Measurements from ENCODE around the gene EYS.

EYS gene

GRCh38 chr6:65707126-65707826, at the start of gene EYS:
TSS of gene EYS (minus strand) at chr6:65707226. CDS start at chr6:65495410, 211,816 bp downstream.
- DNase-seq: no peak

DNA sequence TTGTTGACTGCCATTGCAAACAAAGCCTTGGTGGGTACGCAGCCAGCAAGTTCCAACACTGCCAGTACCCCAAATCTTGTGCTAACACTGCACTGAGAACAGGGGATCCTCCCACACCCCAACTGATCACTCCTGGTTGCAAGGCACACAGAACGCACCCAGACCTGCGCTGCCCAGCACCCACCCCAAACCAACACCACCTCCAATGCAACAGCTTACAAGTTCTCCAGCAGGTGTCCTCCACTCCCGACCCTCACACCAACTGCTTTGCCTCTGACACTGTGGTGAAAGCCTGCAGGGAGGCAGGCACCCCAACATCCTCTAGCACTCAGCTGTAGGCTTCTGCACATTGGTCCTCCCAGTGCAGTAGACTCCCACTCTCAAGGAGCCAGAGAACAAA, 39.3 kb upstream of the EYS start:
- DNase-seq: no peak

- no peak for DNase-seq
Observed at GRCh38 chr6:65745614-65746013, 38.6 kb upstream of the EYS start.

- no peak for DNase-seq
Observed at GRCh38 chr6:65728879-65729479, 22.0 kb upstream of the EYS start.

GRCh38 chr6:65719101-65719500, 12.1 kb upstream of the EYS start:
- no peak for DNase-seq

DNA sequence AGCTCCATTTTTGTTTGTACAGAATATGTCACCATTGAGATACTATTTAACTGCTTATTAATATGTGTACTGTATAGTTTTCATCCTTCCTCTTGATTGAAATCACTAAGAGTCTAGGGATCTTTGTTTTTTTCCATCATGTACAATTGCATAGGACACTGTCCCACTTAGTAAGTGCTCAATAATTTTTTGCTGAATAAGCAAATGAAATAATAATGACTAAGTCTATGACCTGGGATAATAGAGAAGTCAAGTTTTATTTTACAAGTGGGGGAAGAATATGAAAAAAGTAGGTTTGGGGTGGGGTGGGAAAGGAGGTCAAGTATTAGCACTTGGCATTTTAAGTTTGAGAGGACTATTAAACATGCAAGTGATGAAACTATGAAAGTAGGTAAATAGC, 4.5 kb upstream of the EYS start:
- no peak for DNase-seq

GRCh38 chr6:65709099-65709830, 2.2 kb upstream of the EYS start:
- DNase-seq: no peak

DNA sequence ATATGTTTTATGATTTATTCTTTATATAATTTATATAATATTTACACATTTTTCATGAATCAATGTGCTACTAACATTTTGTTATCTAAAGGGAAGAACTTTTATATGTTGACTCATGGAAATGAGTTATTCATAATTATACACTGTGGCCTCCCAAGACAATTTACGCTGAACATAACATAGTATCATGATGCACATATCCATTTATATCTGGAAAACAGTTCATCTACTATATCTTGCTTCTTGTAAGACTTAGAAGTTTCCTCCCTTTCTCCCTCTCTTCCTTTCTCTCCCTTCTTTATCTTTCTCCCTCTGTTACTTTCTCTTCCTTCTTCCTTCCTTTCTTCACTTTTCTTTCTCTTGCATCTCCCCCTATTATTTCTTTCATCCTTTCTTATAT, 1.1 kb upstream of the EYS start:
- no peak for DNase-seq

- no peak for DNase-seq
Observed at GRCh38 chr6:65706436-65706835, 590 bp downstream of the EYS start.

DNA sequence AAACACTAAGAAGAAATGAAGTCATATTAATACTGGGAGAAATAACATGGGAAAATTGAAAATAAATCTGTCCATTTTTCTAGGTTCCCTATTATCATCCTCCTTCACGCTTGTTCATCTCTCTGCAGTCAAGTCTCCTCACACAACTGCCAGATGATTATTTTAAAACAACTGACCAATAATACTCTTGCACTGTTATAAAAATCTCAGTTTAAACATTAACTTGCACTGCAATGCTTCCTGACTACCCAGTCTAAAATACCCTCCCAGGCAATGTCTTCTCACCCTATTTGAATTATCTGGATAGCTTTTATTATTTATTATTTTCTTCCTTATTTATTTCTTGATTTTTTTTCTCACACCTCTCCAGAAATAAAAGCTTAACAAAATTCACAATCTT, 5.7 kb downstream of the EYS start:
- no peak for DNase-seq

- DNase-seq: no peak
Observed at GRCh38 chr6:65700561-65700960, 6.5 kb downstream of the EYS start.

GRCh38 chr6:65692109-65692508, 14.9 kb downstream of the EYS start:
- DNase-seq: no peak

GRCh38 chr6:65680232-65680631, 26.8 kb downstream of the EYS start:
- no peak for DNase-seq

- DNase-seq: no peak
Observed at GRCh38 chr6:65671922-65672321, 35.1 kb downstream of the EYS start.

- no peak for DNase-seq
Observed at GRCh38 chr6:65667916-65668656, 38.9 kb downstream of the EYS start.

GRCh38 chr6:65650086-65650485, 56.9 kb downstream of the EYS start:
- DNase-seq: no peak

GRCh38 chr6:65649392-65649791, 57.6 kb downstream of the EYS start:
- DNase-seq: no peak

- no peak for DNase-seq
Observed at GRCh38 chr6:65646544-65646943, 60.5 kb downstream of the EYS start.

DNA sequence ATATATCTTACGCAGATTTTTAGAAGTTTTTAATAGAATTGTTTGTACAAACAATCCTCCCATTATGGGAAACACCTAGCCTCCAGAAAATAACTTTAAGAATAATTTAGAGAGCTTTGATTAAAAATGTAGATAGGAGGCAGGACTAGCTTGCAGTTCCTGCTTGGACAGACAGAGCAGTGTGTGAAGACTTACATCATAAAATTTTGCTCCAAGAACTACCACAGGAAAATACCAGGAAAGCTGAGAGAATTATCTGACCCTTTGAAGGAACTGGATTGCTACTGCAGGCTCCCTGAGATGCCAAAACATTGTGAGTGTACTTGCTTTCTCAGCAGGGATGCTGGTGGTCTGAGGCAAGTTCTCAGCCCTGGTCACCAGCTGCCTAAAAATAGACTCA, 64.2 kb downstream of the EYS start:
- DNase-seq: no peak

DNA sequence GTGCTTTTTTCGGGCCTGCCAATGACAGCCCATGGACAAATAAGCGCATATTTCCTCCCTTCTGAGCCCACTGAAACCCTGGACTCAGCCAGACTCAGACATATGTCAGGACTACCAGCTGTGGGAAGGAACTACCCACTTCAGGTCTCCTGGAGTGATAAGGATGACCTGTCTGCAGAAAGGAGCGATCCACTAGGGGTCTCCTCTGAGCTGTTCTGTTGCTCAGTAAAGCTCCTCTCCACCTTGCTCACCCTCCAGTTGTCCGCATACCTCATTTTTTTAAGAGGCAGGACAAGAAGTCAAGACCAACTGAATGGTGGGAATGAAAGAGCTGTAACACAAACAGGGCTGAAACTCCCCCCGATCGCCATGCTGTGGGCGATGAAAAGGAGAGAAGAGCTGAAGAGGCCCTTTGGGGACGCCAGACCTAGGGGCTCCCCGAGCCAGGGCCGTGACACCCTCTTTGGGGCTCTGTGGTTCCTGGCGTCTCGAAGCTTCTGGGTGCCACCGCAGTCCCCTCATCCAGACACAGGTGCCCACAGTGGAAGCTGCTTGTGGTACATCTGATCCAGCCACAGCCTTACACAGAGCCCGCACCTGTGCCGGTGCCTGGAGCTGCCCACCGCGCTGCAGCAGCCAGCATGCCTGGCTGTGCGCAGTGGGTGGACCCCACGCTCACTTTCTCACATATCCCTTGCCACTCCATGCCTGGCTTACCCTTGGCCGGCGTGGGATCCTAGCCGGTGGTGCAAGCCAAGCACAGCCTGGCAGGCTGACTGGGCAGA, 68.8 kb downstream of the EYS start:
- no peak for DNase-seq

DNA sequence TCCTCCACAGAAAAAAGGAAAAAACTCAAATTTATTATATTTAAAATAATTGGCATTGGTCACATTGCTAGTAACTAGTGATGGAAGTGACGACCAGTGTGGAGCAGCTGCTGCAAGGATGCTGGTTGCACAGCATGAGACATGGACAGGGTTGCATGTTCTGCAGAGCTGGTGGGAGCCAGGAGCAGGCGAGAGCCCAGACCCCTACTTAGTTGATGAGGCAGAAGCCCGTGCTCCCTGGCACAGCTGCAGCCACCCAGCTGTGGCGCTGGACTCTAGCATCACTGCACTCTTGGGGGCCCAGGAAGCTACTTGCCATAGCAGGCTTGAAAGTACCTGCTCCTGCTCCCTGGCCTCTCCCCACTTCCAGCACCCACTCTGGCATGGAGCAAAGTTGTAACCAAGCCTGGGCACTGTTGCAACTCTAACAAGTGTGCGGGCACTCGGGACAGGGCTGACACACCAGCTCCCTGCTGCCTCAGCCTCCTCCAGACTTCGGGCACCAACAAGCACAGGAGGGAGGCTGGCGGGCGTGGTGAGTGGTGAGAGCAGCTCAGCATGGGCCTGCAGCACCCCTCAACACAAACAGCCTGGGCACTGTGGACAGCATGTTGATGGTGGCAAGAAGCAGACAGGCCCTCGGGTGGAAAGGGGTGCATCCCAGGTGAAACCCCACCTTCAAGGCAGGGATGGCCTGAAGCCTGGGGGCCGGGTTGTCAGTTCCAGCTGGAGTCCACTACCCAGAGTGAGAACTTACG, 69.6 kb downstream of the EYS start:
- DNase-seq: no peak

- DNase-seq: no peak
Observed at GRCh38 chr6:65633501-65633900, 73.5 kb downstream of the EYS start.

All from activated naive CD4-positive, alpha-beta T cell treated with anti-CD3 and anti-CD28 coated beads, Interleukin-2, amount 50 U/mL, for 16 hours (primary cell).